ENCODE results near the gene BEGAIN. TPM values are rescaled to one million over a fixed set of nuclear protein-coding genes. Genes with fewer than 3 reads are reported as not detected.

BEGAIN gene
- total RNA-seq, 4 donors from 2014 or later, result 0.25 to 0.49 (median 0.26) TPM; not detected in 1

DNA sequence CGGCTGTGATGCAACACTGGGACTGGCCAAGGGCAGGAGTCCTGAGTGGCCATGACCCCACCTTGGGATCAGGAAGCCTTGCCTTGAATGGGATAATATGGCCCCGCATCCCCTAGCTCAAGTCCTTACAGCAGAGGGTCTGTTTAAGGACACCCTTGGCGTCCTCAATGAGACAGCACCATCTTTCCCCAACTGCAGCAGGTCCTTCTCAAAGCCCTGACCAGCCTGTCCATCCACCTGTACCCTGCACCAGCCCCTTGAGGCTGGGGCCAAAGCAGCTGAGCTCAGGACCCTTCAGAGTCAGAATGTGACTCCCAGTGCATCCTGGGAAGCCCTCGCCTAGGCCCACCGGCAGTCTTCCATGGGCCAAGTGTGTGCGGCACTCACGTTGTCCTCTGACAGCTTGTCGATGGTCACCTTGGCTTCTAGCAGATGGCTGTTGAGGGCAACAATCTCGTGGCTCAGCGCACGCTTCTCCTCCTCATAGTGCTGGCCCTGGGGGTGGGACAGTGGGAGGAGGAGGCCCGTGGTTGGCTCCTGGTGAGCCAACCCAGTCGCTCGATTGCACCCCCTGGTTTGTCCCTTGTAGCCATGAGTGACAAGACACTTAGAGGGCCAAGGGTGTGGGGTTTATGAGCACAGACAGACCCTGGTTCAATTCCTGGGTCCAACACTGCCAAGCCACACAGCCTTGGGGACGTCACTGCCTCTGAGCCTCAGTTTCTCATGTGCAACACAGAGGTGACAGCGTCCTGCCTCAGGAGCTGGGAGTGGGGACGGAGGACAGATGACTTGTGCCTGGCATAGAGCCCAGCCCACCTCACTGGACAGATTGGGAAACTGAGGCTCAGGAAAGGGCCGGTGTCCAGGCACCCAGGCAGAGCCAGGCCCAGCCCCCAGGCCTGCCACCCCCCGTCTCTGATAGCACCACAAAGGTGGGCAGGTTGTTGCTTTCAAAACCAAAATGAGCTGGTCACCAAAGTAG lies 43.5 kb downstream of the BEGAIN start:
- peaks cover 0 to 8% of the 10 kb centered on the region in 2 donors for H3K4me1 ChIP-seq
- in situ Hi-C loops (cut with MboI; ENCODE audit: low sequenced_read_pairs in 4 of 4), result no loop called here
- TF ChIP-seq, protein P1, sequence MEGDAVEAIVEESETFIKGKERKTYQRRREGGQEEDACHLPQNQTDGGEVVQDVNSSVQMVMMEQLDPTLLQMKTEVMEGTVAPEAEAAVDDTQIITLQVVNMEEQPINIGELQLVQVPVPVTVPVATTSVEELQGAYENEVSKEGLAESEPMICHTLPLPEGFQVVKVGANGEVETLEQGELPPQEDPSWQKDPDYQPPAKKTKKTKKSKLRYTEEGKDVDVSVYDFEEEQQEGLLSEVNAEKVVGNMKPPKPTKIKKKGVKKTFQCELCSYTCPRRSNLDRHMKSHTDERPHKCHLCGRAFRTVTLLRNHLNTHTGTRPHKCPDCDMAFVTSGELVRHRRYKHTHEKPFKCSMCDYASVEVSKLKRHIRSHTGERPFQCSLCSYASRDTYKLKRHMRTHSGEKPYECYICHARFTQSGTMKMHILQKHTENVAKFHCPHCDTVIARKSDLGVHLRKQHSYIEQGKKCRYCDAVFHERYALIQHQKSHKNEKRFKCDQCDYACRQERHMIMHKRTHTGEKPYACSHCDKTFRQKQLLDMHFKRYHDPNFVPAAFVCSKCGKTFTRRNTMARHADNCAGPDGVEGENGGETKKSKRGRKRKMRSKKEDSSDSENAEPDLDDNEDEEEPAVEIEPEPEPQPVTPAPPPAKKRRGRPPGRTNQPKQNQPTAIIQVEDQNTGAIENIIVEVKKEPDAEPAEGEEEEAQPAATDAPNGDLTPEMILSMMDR (IDR thresholded peaks at IDR 0.05 in 4 of 5, conservative IDR thresholded peaks at IDR 0.05 in 1 of 5), result no peak
- no peak overlapping the region for H3K4me3 ChIP-seq
- ATAC-seq, result no peak
- intact Hi-C loops (cut with DNase I; ENCODE audit: low total_unique reads), result no loop called here
- H3K9me3 ChIP-seq, result no peaks in the 10 kb centered on the region
- DNase-seq, result no peak
- no peaks in the 10 kb centered on the region for H3K27me3 ChIP-seq
- no peak overlapping the region for H3K27ac ChIP-seq
- H3K36me3 ChIP-seq, result no peaks in the 10 kb centered on the region

DNA sequence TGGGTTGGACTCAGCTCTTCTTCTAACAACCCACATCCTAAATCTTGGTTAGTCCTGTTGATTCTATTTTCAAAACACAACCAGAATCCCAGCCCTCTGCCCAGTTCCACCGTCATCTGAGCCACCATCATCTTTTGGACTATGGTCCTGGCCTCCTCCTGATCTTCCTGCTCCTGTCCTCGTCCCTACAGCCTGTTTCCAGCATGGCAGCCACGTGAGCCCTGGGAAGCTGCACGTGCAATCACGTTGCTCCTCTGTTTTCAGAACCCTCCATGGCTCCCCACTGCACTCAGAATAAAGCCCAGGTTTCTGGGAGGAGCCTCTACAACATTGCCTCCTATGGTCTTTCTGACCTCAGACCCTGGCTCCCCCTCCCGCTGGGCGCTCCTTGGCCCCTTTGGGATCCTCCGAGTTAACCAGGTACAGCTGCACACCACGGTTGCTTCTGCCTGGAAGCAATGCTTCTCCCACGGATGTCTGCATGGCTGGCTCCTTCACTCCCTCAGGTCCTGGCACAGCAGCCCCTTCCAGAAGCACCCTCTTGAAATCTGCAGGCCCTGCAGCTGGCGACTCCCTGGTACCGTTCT lies 44.5 kb downstream of the BEGAIN start:
- no peak for ATAC-seq
- Histone ChIP-seq H3K4me3 (no peak overlapping the region), H3K36me3 (no peaks in the 10 kb centered on the region), H3K9me3 (no peaks in the 10 kb centered on the region), H3K27ac (no peak overlapping the region), H3K27me3 (no peaks in the 10 kb centered on the region), H3K4me1 (peaks cover 0 to 8% of the 10 kb centered on the region in 2 donors)
- intact Hi-C loops (cut with DNase I; ENCODE audit: low total_unique reads) (no loop called here), in situ Hi-C loops (cut with MboI; ENCODE audit: low sequenced_read_pairs in 4 of 4) (no loop called here)
- no peak for TF ChIP-seq POLR2A (IDR thresholded peaks at IDR 0.05)
- TF ChIP-seq, protein P1 (IDR thresholded peaks at IDR 0.05 in 4 of 5, conservative IDR thresholded peaks at IDR 0.05 in 1 of 5), result no peak
- no peak for DNase-seq

DNA sequence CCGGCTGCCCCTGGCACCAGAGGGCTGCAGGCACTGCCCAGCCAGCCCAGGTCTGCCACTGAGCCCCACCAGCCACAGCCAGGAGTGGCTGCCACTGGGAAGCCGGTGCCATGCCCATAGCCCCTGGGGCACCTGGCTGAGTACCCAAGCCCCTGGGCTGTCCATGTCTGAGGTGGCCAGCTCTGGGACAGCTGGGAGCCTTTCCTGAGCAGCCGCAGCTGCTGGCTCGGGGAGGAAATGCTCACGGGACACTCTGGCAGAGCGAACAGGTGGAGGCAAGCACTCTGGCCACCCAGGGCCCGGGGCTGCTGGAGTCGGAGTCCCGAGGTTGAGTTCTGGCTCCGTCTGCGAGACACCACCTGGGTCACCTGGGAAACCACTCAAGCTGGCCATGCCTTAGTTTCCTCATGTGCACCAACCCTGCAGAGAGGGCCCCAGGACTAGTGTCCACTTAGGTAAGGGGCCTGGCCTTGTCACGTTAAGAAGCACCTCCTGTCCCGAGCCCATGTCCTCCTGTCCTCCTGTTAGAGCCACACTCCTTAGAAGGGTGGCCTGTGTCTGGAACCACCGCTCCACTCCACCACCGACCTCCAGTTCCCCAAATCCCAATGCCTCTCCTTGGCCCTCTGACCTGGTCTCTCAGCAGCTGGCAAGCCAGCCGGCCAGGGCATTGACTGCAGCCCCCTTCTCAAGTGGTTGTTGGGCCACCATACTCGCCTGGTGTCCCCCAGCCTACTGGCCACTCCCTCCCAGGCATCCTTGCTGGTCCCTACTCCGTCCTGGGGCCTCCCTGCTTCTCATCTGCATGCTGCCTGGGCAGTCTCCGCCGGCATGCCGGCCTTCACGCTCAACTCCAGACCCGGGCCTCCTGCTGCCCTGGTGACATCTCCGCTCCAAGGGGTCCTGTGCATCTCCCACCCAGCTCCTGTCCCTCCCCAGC lies 45.3 kb downstream of the BEGAIN start:
- H3K4me3 ChIP-seq, result no peak overlapping the region
- intact Hi-C loops (cut with DNase I; ENCODE audit: low total_unique reads), result no loop called here
- in situ Hi-C loops (cut with MboI; ENCODE audit: low sequenced_read_pairs in 4 of 4), result no loop called here
- no peak for TF ChIP-seq POLR2A (IDR thresholded peaks at IDR 0.05)
- TF ChIP-seq, protein P1 (IDR thresholded peaks at IDR 0.05 in 4 of 5, conservative IDR thresholded peaks at IDR 0.05 in 1 of 5), result no peak
- peaks cover 0 to 8% of the 10 kb centered on the region in 2 donors for H3K4me1 ChIP-seq
- no peak overlapping the region for H3K27ac ChIP-seq
- DNase-seq (no peak), ATAC-seq (no peak)
- H3K36me3 ChIP-seq, result no peaks in the 10 kb centered on the region
- no peaks in the 10 kb centered on the region for H3K9me3 ChIP-seq
- H3K27me3 ChIP-seq, result no peaks in the 10 kb centered on the region

DNA sequence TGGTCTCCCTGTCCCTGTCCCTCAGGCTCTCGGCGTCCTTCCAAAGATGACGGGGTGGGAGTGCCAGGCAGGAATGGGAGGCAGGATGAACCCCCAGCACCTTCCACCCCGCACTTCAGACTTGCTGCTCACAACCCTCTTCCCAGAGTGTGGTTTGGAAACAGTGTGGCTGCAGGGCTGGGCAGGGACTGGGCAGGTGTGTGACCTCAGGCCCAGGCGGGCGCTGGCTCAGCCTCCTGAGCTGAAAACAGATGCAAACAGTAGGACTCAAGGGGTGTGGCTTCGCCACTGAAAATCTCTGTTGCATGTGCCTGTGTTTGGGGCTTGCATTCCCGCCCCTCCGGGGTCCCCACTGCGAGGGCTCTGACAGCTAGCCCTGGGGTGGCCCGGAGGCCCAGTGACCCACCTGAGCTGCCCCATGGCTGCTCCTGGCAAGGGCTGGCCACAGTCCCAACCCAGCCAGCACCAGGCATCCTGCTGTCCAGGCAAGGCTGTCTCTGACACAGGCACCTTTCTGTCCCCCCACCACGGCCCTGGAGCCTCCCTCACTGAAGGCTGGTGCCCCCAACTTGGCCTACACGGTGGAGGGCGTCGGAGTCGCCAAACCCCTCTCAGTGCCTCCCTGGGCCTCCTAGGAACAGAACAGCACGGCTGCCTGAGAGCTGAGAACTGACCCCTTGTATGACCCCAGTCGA lies 46.1 kb downstream of the BEGAIN start:
- H3K4me3 ChIP-seq, result no peak overlapping the region
- no peaks in the 10 kb centered on the region for H3K9me3 ChIP-seq
- peaks cover 0 to 5% of the 10 kb centered on the region in 2 donors for H3K4me1 ChIP-seq
- intact Hi-C loops (cut with DNase I; ENCODE audit: low total_unique reads) (no loop called here), in situ Hi-C loops (cut with MboI; ENCODE audit: low sequenced_read_pairs in 4 of 4) (no loop called here)
- H3K27me3 ChIP-seq, result no peaks in the 10 kb centered on the region
- H3K27ac ChIP-seq, result no peak overlapping the region
- DNase-seq (no peak), ATAC-seq (no peak)
- H3K36me3 ChIP-seq, result no peaks in the 10 kb centered on the region
- TF ChIP-seq POLR2A (IDR thresholded peaks at IDR 0.05), result no peak
- TF ChIP-seq, protein P1 (IDR thresholded peaks at IDR 0.05 in 4 of 5, conservative IDR thresholded peaks at IDR 0.05 in 1 of 5), result no peak

All from gastrocnemius medialis (tissue), 4 donors.